Renal cortical epithelial cell (primary cell): ENCODE results near the gene PCDHGB6. TPM values are rescaled to one million over a fixed set of nuclear protein-coding genes. Genes with fewer than 3 reads are reported as not detected.
"Not testable (repeated sequence)": the region's sequence is repeated elsewhere in the genome, so short reads cannot be mapped to it uniquely, and the experiment has no call there.

Experiments
- DNase-seq: peaks from one replicate; pipeline ENCODE4 v3.0.0-alpha.2; 2011; ENCODE audit warnings: low read depth
- total RNA-seq: library from RNA; depleted of rRNA; stranded (reverse); fragments of >200 nt; gene quantifications from 2 replicates; pipeline ENCODE4 v1.2.3, GENCODE V29; 2014

Gene PCDHGB6
- 1.0 and 2.3 TPM in 2 replicates for total RNA-seq

DNA sequence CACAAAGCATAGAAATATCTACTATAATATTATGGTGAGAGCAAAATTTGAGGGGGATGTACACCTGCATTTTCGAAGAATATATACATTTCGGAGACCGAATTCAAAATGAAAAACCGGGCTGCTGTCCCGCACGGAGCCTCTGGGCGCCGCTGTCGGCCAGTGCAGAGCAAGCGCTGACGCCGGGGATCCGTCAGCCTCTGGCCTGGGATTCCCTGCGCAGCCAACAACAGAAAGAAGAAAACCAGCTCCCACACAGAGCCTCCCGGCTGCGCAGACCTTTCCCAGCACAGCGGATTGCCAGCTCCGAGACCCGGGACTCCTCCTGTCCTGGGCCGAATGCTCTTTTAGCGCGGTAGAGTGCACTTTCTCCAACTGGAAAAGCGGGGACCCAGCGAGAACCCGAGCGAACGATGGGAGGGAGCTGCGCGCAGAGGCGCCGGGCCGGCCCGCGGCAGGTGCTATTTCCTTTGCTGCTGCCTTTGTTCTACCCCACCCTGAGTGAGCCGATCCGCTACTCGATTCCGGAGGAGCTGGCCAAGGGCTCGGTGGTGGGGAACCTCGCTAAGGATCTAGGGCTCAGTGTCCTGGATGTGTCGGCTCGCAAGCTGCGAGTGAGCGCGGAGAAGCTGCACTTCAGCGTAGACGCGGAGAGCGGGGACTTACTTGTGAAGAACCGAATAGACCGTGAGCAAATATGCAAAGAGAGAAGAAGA lies at the start of gene PCDHGB6:
Gene PCDHGB6 (plus strand): TSS at position 232 of the 716 bp plus-strand sequence. CDS start 182 bp downstream, at position 414.
- DNase-seq, result peak; percentile 7

- peak; percentile 16 for DNase-seq
Observed at GRCh38 chr5:141359790-141360426, 47.9 kb upstream of the PCDHGB6 start, which contains the start of gene PCDHGB2. TSS of gene PCDHGB2 (plus strand) at chr5:141359994. CDS start at chr5:141360136, 142 bp downstream.

DNA sequence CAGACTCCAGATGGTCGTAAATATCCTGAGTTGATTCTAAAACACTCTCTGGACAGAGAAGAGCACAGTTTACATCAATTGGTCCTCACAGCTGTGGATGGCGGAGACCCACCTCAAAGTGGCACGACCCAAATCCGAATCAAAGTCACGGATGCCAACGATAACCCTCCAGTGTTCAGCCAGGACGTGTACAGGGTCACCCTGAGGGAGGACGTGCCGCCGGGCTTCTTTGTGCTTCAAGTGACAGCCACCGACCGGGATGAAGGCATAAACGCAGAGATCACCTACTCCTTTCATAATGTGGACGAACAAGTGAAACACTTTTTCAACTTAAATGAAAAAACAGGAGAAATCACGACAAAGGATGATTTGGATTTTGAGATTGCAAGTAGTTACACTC lies 47.1 kb upstream of the PCDHGB6 start:
- no peak for DNase-seq

DNA sequence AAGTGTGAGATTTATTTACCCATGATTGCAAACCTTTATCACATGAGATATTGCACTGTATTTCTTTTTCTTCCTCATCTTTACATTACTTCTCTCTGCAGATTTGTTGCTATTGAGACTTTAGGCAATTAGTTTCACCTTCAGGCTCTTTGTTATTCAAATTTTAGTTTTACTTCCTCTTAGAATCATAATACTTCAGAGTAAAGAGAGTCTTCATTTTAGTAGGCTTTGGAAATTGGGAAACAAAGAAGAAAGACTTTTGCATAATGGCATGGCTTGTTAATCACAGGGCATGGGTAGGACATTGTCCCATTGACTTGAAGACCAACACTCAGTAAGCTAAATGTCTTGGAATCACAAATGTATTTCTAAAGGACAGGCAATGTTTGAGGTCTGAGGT lies 45.1 kb upstream of the PCDHGB6 start:
- no peak for DNase-seq

DNA sequence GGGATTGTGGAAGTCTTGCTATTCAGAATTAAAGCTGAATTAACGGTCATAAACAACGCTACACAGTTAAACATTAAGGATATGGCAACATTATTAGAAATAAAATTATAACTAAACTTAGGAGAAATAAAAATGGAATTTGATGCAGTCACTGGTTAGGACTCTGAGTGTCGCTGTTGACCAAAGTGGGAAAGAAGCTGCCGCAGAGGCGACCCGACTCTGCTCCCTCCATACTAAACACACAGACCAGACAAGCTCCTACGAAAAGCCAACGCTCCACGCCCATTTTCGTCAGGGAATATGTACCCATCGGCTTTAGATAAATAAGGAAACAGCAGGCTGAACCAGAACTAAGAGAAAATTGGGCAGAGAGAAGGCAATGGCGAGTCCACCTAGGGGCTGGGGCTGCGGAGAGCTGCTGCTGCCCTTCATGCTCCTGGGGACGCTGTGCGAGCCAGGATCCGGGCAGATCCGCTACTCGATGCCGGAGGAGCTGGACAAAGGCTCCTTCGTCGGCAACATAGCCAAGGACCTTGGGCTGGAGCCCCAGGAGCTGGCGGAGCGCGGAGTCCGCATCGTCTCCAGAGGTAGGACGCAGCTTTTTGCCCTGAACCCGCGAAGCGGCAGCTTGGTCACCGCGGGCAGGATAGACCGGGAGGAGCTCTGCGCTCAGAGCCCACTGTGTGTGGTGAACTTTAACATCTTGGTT lies 43.7 kb upstream of the PCDHGB6 start, which contains the start of gene PCDHGA5:
Gene PCDHGA5 (plus strand): TSS at position 211 of the 709 bp plus-strand sequence. CDS start 169 bp downstream, at position 380.
- DNase-seq, result no peak

DNA sequence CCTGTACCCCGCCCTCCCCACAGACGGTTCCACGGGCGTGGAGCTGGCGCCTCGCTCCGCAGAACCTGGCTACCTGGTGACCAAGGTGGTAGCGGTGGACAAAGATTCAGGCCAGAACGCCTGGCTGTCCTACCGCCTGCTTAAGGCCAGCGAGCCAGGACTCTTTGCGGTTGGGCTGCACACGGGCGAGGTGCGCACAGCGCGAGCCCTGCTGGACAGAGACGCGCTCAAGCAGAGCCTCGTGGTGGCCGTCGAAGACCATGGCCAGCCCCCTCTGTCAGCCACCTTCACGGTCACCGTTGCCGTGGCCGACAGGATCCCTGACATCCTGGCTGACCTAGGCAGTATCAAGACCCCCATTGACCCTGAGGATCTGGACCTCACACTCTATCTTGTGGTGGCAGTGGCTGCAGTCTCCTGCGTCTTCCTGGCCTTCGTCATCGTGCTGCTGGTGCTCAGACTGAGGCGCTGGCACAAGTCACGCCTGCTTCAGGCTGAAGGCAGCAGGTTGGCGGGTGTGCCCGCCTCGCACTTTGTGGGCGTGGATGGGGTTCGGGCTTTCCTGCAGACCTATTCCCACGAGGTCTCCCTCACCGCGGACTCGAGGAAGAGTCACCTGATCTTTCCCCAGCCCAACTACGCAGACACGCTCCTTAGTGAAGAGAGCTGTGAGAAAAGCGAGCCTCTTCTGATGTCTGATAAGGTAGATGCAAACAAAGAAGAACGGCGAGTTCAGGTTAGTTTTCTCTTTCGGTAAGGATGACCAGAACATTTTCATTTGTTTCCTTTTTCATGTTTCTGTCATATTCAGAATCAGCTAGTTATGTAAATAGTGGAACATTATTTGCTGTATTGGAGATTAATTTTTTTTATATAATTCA lies 41.6 kb upstream of the PCDHGB6 start:
- no peak for DNase-seq

DNA sequence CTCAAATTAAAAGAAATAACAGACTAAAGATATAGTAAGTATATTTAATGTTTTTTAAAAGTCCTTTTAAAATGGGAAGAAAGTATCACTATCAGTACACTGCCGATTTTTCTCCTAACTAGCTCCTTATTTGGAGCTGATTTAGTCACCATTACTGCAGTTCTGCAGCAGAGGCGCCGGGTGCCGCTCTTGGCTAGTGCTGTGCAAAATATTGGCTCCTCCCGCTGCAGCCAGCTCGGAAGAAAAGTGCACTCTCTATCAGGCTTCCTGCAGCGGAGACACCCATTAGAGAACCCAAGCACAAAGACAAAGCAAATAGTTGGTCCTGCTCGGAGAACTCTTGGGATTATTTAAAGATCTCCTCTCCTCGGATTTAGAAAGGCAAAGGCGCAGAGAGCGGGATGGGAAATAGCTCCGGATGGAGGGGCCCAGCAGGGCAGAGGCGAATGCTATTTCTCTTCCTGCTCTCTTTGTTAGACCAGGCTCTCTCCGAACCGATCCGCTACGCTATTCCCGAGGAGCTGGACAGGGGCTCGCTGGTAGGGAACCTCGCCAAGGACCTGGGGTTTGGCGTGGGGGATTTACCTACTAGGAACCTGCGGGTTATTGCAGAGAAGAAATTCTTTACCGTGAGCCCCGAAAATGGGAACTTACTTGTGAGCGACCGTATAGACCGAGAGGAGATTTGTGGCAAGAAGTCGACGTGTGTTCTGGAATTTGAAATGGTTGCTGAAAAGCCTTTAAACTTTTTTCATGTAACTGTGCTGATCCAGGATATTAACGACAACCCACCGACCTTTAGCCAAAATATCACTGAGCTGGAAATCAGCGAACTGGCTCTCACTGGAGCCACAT lies 37.6 kb upstream of the PCDHGB6 start, which contains the start of gene PCDHGB3:
Gene PCDHGB3 (plus strand): TSS at position 249 of the 855 bp plus-strand sequence. CDS start 153 bp downstream, at position 402.
- peak; percentile 7 for DNase-seq

GRCh38 chr5:141371572-141372475 lies 36.0 kb upstream of the PCDHGB6 start:
- no peak for DNase-seq

- peak; percentile 15 for DNase-seq
Observed at GRCh38 chr5:141373673-141374317, 34.0 kb upstream of the PCDHGB6 start, which contains the start of gene PCDHGA6. TSS of gene PCDHGA6 (plus strand) at chr5:141373891. CDS start at chr5:141374084, 193 bp downstream.

DNA sequence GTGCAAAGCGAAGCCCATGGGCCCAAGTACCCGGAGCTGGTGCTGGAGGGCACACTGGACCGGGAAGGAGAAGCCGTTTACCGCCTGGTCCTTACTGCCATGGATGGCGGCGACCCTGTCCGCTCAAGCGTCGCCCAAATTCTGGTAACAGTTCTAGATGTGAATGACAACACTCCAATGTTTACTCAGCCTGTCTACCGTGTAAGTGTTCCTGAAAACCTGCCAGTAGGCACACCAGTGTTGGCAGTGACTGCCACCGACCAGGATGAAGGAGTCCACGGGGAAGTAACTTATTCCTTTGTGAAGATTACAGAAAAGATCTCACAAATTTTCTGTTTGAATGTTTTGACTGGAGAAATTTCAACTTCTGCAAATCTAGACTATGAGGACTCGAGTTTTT lies 33.2 kb upstream of the PCDHGB6 start:
- no peak for DNase-seq

DNA sequence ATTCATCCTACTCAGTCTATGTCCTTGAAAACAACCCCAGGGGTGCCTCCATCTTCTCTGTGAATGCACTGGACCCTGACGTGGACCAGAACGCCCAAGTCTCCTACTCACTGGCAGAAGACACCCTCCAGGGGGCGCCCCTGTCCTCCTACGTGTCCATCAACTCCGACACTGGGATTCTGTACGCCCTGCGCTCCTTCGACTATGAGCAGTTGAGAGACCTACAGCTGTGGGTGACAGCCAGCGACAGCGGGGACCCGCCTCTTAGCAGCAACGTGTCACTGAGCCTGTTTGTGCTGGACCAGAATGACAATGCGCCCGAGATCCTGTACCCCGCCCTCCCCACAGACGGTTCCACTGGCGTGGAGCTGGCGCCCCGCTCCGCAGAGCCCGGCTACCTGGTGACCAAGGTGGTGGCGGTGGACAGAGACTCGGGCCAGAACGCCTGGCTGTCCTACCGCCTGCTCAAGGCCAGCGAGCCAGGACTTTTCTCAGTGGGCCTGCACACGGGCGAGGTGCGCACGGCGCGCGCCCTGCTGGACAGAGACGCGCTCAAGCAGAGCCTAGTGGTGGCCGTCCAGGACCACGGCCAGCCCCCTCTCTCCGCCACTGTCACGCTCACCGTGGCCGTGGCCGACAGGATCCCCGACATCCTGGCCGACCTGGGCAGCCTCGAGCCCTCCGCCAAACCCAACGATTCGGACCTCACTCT lies 32.2 kb upstream of the PCDHGB6 start:
- DNase-seq, result not testable (repeated sequence)

DNA sequence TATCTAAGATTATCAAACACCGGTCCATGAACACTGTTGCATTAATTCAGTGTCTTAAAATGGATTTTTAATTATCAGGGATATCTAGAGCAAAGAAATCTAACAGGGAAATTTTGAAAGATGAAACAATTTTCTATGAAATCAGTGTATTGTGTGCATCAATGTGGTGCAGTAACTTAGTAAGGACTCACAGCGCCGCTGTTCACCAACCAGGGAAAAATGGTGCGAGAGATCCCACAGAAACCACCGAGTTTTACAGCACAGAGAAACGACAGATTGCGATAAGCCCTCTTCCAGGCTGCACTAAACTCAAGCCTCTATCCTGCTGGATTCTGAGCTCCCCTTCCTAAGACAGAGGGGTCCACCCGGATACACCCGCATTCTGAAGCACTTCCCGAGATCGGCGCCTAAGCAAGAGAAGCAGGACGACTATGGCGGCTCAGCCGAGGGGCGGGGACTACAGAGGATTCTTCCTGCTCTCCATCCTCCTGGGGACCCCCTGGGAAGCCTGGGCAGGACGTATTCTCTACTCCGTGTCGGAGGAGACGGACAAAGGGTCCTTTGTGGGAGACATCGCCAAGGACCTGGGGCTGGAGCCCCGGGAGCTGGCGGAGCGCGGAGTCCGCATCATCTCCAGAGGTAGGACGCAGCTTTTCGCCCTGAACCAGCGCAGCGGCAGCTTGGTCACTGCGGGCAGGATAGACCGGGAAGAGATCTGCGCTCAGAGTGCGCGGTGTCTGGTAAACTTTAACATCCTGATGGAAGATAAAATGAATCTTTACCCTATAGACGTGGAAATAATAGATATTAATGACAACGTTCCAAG lies 25.1 kb upstream of the PCDHGB6 start, which contains the start of gene PCDHGA7:
Gene PCDHGA7 (plus strand): TSS at position 274 of the 826 bp plus-strand sequence. CDS start 158 bp downstream, at position 432.
- peak; percentile 2 for DNase-seq

DNA sequence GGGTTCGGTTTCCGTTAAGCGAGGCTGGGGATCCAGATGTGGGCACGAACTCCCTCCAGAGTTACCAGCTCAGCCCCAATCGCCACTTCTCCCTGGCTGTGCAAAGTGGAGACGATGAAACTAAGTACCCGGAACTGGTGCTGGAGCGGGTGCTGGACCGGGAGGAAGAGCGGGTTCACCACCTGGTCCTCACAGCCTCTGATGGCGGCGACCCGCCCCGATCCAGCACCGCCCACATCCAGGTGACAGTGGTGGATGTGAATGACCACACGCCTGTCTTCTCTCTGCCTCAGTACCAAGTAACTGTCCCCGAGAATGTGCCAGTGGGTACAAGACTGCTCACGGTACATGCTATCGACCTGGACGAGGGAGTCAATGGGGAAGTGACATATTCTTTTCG lies 24.5 kb upstream of the PCDHGB6 start:
- no peak for DNase-seq

GRCh38 chr5:141384471-141385267 lies 23.2 kb upstream of the PCDHGB6 start:
- no peak for DNase-seq

GRCh38 chr5:141387557-141388311 lies 20.1 kb upstream of the PCDHGB6 start, which contains the start of gene PCDHGB4:
TSS of gene PCDHGB4 (plus strand) at chr5:141387698. CDS start at chr5:141387885, 187 bp downstream.
- peak; percentile 6 for DNase-seq
